Smooth muscle cell (in vitro differentiated cells): ENCODE measurements around the gene ASB18. TPM values are rescaled to one million over a fixed set of nuclear protein-coding genes. Genes with fewer than 3 reads are reported as not detected.

Experiments used
- DNase-seq: peaks from one replicate; lab custom pipeline; 2025; ENCODE audit not compliant: unreplicated experiment; lab: John Stamatoyannopoulos, UW
- H2AFZ ChIP-seq: fragments of 200-600 bp; sonication (generic); 2 replicates; pipeline ENCODE4 v1.6.0; 2016; ENCODE audit warnings: antibody characterized with exemption, low read depth, mild to moderate bottlenecking
- H3F3A ChIP-seq: fragments of 200-600 bp; sonication (generic); 2 replicates; pipeline ENCODE4 v1.6.0; 2017; ENCODE audit warnings: antibody characterized with exemption, low read depth
- H3K27ac ChIP-seq: fragments of 200-600 bp; sonication (generic); 2 replicates; pipeline ENCODE4 v1.5.1; 2016; ENCODE audit warnings: low read depth, mild to moderate bottlenecking
- H3K27me3 ChIP-seq: fragments of 200-600 bp; sonication (generic); 2 replicates; pipeline ENCODE4 v1.6.1; 2016; ENCODE audit warnings: low read depth, mild to moderate bottlenecking
- H3K36me3 ChIP-seq: fragments of 200-600 bp; sonication (generic); 2 replicates; pipeline ENCODE4 v1.5.1; 2016; ENCODE audit warnings: low read depth
- H3K4me1 ChIP-seq: fragments of 200-600 bp; sonication (generic); 2 replicates; pipeline ENCODE4 v1.5.1; 2016; ENCODE audit warnings: low read depth
- H3K4me2 ChIP-seq: fragments of 200-600 bp; sonication (generic); 2 replicates; pipeline ENCODE4 v1.6.0; 2016; ENCODE audit warnings: mild to moderate bottlenecking
- H3K4me3 ChIP-seq: fragments of 200-600 bp; sonication (generic); 2 replicates; pipeline ENCODE4 v1.5.1; 2016; ENCODE audit warnings: mild to moderate bottlenecking
- H3K79me2 ChIP-seq: fragments of 200-600 bp; sonication (generic); 2 replicates; pipeline ENCODE4 v1.6.0; 2016; ENCODE audit warnings: low read depth, mild to moderate bottlenecking
- H3K9ac ChIP-seq: fragments of 200-600 bp; sonication (generic); 2 replicates; pipeline ENCODE4 v1.6.0; 2016; ENCODE audit warnings: low read depth
- H3K9me3 ChIP-seq: fragments of 200-600 bp; sonication (generic); replicated peaks from 2 replicates; pipeline ENCODE4 v1.5.1; 2016; ENCODE audit warnings: low read depth
- H4K20me1 ChIP-seq: fragments of 200-600 bp; sonication (generic); 2 replicates; pipeline ENCODE4 v1.6.0; 2016; ENCODE audit warnings: low read depth
- CTCF ChIP-seq: fragments of 200-600 bp; sonication (generic); IDR thresholded peaks from 2 replicates; pipeline ENCODE4 v1.5.1; 2017; ENCODE audit warnings: borderline replicate concordance, mild to moderate bottlenecking, antibody characterized with exemption; ENCODE audit not compliant: insufficient read depth, poor library complexity, severe bottlenecking
- WGBS: methylation state at CpG from one replicate; pipeline ENCODE4 v1.1.7; 2016; ENCODE audit warnings: low lambda C conversion rate; 5-methylcytosine and 5-hydroxymethylcytosine counted together
- polyA plus RNA-seq: library from polyadenylated mRNA; unstranded; fragments of >200 nt; fragmentation: Nextera tagmentation; extraction: Ambion mirVana; gene quantifications from 2 replicates; pipeline ENCODE4 v1.2.1, GENCODE V29; 2016
- total RNA-seq: library from RNA; depleted of rRNA; stranded (reverse); fragments of >200 nt; gene quantifications from 2 replicates; pipeline ENCODE4 v1.2.3, GENCODE V29; 2014

ASB18 gene
- total and polyA plus RNA-seq, 2 experiments from 2014 or later, result 0.05 TPM; not detected in 1

- peaks cover 26% of the 10 kb centered on the region for H3K4me1 ChIP-seq
- WGBS, result 23% methylated on average over 20 of the region's 20 CpGs
- no peak overlapping the region for H3K27ac ChIP-seq
- TF ChIP-seq CTCF, result peak; percentile 24
- H3K9ac ChIP-seq, result no peak overlapping the region
- peak overlapping the region; percentile 56 for H3K4me3 ChIP-seq
- peaks cover 23% of the 10 kb centered on the region for H3F3A ChIP-seq
- DNase-seq, result no peak
- H3K9me3 ChIP-seq, result no peaks in the 10 kb centered on the region
- peak overlapping the region; percentile 91 for H2AFZ ChIP-seq
- H3K4me2 ChIP-seq, result peak overlapping the region; percentile 90
- H4K20me1 ChIP-seq, result no peaks in the 10 kb centered on the region
- no peaks in the 10 kb centered on the region for H3K79me2 ChIP-seq
- peaks cover 33% of the 10 kb centered on the region for H3K27me3 ChIP-seq
- H3K36me3 ChIP-seq, result no peaks in the 10 kb centered on the region
Observed at GRCh38 chr2:236177604-236177966, 86.6 kb downstream of the ASB18 start.

- peaks cover 33% of the 10 kb centered on the region for H3K27me3 ChIP-seq
- no peaks in the 10 kb centered on the region for H3K36me3 ChIP-seq
- H3K79me2 ChIP-seq, result no peaks in the 10 kb centered on the region
- H4K20me1 ChIP-seq, result no peaks in the 10 kb centered on the region
- no peak overlapping the region for H3K9ac ChIP-seq
- H3K4me3 ChIP-seq, result no peak overlapping the region
- peaks cover 23% of the 10 kb centered on the region for H3F3A ChIP-seq
- no peak overlapping the region for H3K27ac ChIP-seq
- TF ChIP-seq CTCF, result no peak
- no peak overlapping the region for H3K4me2 ChIP-seq
- 86% methylated on average over 21 of the region's 21 CpGs for WGBS
- no peak for DNase-seq
- no peaks in the 10 kb centered on the region for H3K9me3 ChIP-seq
- peaks cover 32% of the 10 kb centered on the region for H3K4me1 ChIP-seq
- no peak overlapping the region for H2AFZ ChIP-seq
Observed at GRCh38 chr2:236176951-236177350, 87.3 kb downstream of the ASB18 start.

GRCh38 chr2:236176417-236176816 lies 87.8 kb downstream of the ASB18 start:
- no peak for DNase-seq
- H3K4me3 ChIP-seq, result no peak overlapping the region
- H3K4me1 ChIP-seq, result peaks cover 38% of the 10 kb centered on the region
- peak; percentile 57 for TF ChIP-seq CTCF
- 18% methylated on average over 7 of the region's 7 CpGs for WGBS
- H2AFZ ChIP-seq, result no peak overlapping the region
- H3K27me3 ChIP-seq, result peaks cover 37% of the 10 kb centered on the region
- no peaks in the 10 kb centered on the region for H3K36me3 ChIP-seq
- no peak overlapping the region for H3K4me2 ChIP-seq
- H3K27ac ChIP-seq, result no peak overlapping the region
- H3K79me2 ChIP-seq, result no peaks in the 10 kb centered on the region
- no peak overlapping the region for H3K9ac ChIP-seq
- H3K9me3 ChIP-seq, result no peaks in the 10 kb centered on the region
- H3F3A ChIP-seq, result peaks cover 23% of the 10 kb centered on the region
- no peaks in the 10 kb centered on the region for H4K20me1 ChIP-seq

GRCh38 chr2:236175548-236176150 lies 88.6 kb downstream of the ASB18 start:
- H3K9ac ChIP-seq, result no peak overlapping the region
- H3K4me3 ChIP-seq, result no peak overlapping the region
- peaks cover 39% of the 10 kb centered on the region for H3K4me1 ChIP-seq
- TF ChIP-seq CTCF, result no peak
- 32% methylated on average over 6 of the region's 6 CpGs for WGBS
- peak overlapping the region; percentile 38 for H3K4me2 ChIP-seq
- H3K27me3 ChIP-seq, result peaks cover 45% of the 10 kb centered on the region
- H3K27ac ChIP-seq, result no peak overlapping the region
- peaks cover 23% of the 10 kb centered on the region for H3F3A ChIP-seq
- no peaks in the 10 kb centered on the region for H3K36me3 ChIP-seq
- H2AFZ ChIP-seq, result no peak overlapping the region
- no peaks in the 10 kb centered on the region for H4K20me1 ChIP-seq
- DNase-seq, result no peak
- H3K9me3 ChIP-seq, result no peaks in the 10 kb centered on the region
- no peaks in the 10 kb centered on the region for H3K79me2 ChIP-seq
